Stimulated activated CD4-positive, alpha-beta T cell treated with anti-CD3 and anti-CD28 coated beads, Interleukin-15, amount 100 ng/mL, for 24 hours (primary cell): ENCODE data around the gene STAP2.

Experiments used
- DNase-seq: peaks from one replicate; pipeline ENCODE4 v3.0.0-alpha.2; 2020

STAP2 gene

GRCh38 chr19:4369888-4370260 lies 31.2 kb upstream of the STAP2 start:
- DNase-seq = peak; percentile 87

- peak; percentile 84 for DNase-seq
Observed at GRCh38 chr19:4369109-4369887, 30.7 kb upstream of the STAP2 start.

- no peak for DNase-seq
Observed at GRCh38 chr19:4368128-4368820, 29.6 kb upstream of the STAP2 start.

GRCh38 chr19:4367781-4368127 lies 29.1 kb upstream of the STAP2 start:
- no peak for DNase-seq

DNA sequence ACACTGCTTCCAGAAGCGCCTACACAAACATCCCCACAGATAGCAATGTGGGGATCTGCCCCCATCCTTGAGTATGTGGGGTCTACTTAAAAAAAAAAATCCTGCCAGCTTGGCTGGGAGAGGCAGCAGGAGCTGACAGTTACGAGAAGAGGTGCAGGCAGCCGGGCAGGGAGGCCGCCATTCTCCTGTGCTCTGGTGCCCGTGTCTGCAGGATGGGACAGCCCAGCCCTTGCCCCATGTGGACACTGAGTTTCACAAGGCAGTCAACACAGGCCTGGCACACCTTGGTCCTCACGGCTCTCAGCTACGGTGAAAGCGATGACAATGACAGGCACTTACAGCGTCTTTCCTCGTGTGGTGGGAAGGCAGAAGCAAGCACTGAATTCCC lies 28.7 kb upstream of the STAP2 start:
- no peak for DNase-seq

- no peak for DNase-seq
Observed at GRCh38 chr19:4366666-4367335, 28.2 kb upstream of the STAP2 start.

DNA sequence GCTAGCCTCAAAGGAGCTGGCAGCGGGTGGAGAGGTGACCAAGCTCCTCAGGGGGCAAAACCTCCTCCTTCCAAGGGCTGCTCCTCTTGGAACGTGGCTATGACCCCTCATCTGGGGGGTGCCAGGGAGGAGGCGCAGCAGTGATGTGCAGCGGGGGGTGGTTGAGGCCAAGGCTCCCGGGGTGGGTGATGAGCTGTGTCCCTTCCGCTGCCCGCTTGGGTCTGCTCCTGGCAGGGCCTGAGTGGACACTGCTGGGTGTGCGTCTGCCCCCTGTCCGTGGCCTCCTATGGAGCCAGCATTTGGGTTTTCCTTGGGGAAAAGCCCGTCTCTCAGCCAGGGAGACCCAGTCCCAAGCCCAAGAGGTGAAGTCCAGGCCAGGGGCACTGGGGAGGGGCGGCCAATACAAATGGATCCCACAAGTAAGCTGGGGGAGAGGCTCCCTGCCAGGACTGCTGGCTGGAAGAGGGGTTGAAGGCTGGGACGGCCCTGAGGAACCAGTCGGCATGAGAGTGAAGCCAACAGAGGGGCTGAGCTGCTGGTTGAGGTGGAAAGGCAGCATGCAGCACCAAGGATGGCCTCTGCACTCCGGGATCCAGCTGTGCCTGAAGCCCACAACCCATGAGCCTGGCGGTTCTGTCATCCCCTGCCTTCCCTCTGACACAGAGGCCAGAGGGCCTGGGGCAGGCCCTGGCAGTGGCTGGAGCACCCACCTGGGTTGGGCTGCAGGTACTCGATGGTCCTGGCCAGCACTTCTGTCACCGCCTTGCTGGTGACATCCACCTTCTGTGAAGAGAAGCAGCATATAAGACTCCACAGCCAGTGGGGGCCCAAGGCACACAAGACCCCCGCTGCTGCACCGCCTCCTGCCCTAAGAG lies 27.4 kb upstream of the STAP2 start:
- no peak for DNase-seq

- no peak for DNase-seq
Observed at GRCh38 chr19:4365341-4365740, 26.7 kb upstream of the STAP2 start.

- DNase-seq = no peak
Observed at GRCh38 chr19:4363571-4364304, 25.1 kb upstream of the STAP2 start.

DNA sequence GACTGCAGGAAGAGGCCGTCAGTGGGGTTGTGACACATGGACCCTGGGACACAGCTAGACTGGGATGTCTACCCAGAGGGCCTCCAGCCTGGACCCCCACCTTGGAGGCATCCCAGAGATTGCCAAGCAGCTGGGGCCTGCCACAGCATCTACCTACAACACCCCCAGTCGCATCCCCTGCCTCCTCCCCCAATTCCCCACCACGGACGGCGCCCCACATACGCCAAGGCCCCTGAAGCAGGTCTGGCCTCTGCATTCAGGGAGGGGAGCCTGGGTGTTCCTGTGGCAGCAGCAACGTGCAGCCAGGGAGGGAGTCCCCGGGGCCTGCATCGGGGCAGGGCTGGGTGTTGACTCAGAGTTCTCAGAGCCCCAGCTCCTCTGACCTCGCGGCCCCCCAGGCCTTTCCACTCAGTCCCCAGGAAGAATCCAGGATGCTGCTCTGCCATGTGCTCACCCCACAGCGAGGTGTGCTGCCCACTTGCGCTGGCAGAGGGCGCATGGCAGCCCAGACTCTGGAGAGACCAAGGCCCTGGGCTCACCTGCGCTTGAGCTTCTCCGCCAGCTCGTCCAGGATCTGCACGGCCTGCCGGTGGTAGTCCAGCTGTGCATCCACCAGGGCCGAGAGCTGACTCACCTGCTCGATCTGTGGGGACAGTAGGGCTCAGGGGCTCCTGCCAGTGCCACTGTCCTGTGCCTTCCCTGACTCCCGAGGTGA lies 24.4 kb upstream of the STAP2 start:
- no peak for DNase-seq

GRCh38 chr19:4362101-4362828 lies 23.6 kb upstream of the STAP2 start:
- no peak for DNase-seq

GRCh38 chr19:4361152-4362046 lies 22.8 kb upstream of the STAP2 start:
- no peak for DNase-seq

DNA sequence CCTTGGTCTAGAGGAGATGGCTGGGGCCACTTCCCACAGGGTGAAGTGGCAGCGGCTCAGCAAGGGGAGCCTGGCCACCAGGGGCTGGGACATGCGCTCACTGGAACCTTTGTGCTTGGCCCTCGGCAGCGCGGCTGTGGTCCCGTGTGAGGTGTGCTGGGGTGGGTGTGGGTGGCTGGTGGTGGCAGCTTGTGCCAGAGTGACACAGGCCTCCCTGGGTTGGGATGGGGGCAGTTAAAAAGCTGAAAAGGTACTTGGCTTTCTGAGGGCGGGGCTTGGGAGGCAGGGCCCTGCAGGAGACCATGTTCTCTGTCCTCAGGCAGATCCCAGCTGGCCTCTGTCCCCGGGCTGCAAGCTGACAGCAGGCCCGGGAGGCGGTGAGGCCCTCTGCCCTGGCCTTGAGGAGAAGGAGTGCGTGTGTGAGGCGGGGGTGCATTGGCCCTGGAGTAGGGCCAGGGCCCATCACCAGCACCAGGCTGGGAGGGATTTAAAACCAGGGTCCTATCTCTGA lies 22.1 kb upstream of the STAP2 start:
- DNase-seq = no peak

- DNase-seq = no peak
Observed at GRCh38 chr19:4360081-4360569, 21.5 kb upstream of the STAP2 start.

DNA sequence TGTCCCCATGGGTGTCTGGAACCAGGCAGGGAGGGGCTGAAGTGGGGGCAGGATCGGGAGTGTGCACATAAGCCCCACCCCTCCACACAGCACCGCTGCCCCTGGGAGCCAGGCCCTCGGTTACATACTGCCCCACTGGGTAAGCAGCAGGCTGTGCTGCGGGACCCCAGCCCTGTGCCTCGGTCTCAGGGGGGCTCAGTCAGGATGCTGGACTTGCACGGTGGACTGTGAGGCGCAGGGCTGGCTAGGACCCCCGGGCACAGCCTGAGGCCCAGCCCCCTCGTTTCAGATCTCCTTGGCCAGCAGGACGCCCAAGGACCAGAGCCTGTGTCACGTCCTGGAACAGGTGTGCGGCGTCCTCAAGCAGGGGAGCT lies 21.0 kb upstream of the STAP2 start:
- no peak for DNase-seq

- no peak for DNase-seq
Observed at GRCh38 chr19:4358709-4359626, 20.3 kb upstream of the STAP2 start.

GRCh38 chr19:4357921-4358326 lies 19.3 kb upstream of the STAP2 start:
- DNase-seq = no peak

- DNase-seq = no peak
Observed at GRCh38 chr19:4357095-4357797, 18.6 kb upstream of the STAP2 start.
